ENCODE measurements around the gene THYN1. TPM values are rescaled to one million over a fixed set of nuclear protein-coding genes. Genes with fewer than 3 reads are reported as not detected.

The THYN1 gene
- total and polyA plus RNA-seq, 2 of the 13 experiments (the other 11 are each of a cell fraction or from before 2014, with no cell fraction given), result 36.1 to 87.6 TPM

DNA sequence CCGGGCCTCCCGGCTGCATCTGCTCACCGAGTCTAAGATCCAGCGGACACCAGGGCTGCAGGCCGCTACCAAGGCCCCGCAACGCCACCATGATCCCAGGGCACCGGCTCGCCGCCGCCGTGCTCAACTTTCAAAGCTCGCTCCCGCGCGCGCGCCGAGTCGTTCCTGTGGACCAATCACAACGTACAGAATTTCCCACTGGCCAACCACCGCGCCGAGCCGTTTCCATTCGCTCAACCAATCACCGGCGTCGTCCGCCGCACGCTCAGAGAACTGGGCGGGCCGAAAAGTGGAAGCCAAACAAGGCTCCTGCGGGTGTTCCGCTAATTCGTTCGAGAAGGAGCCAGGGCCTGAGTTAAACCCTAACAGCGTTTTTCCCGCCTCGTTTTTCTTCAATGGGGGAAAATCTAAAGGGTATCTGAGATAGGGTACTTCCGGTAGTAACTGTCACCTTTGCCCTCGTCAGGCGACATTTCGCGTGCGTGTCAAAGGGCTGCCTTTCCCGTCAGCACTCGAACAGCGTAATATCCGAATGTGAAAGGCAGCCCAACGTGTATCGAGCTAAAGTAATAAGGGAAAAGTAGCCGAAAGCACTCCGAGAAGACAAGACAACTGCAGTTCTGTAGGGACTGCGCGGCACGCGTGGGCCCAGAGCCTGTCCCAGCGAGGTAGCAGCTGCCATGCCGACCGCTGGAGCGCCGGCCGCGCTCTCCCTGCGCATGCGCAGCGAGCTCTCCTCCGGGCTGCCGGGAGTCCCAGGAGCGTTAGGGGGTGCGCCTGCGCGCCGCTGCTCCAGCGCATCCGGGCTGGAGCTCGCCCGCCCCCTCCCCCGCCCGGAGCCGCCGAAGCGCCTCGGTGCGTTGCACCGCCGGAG lies 29.1 kb downstream of the THYN1 start, which contains the start of the genes NCAPD3 and VPS26B (continued):
- TF ChIP-seq ZNF510 (CRISPR knock-in tag; IDR thresholded peaks at IDR 0.05; ENCODE audit: low read depth) (no peak), ZNF331 (CRISPR knock-in tag; IDR thresholded peaks at IDR 0.05) (no peak), ZNF883 (CRISPR knock-in tag; IDR thresholded peaks at IDR 0.05; ENCODE audit: not compliant biosample characterization) (no peak), FOXP1 (IDR thresholded peaks at IDR 0.05) (no peak), FOXP1 (CRISPR knock-in tag; IDR thresholded peaks at IDR 0.05) (no peak), KLF9 (CRISPR knock-in tag; IDR thresholded peaks at IDR 0.05; ENCODE audit: low read depth) (no peak), FOSL1 (CRISPR knock-in tag; IDR thresholded peaks at IDR 0.05; ENCODE audit: borderline replicate concordance) (no peak), ZNF614 (CRISPR knock-in tag; IDR thresholded peaks at IDR 0.05; ENCODE audit: borderline replicate concordance) (peak; percentile 53; the same call in 1 of the 2 replicates), ZNF101 (CRISPR knock-in tag; IDR thresholded peaks at IDR 0.05; ENCODE audit: borderline replicate concordance, low read depth) (no peak), SP2 (CRISPR knock-in tag; IDR thresholded peaks at IDR 0.05) (peak; percentile 88), ZNF382 (CRISPR knock-in tag; IDR thresholded peaks at IDR 0.05; ENCODE audit: borderline replicate concordance) (no peak), ZNF354B (CRISPR knock-in tag; IDR thresholded peaks at IDR 0.05) (no peak), ZNF205 (CRISPR knock-in tag; IDR thresholded peaks at IDR 0.05) (no peak), ZMYM3 (CRISPR knock-in tag; IDR thresholded peaks at IDR 0.05) (no peak; the same call in 1 of the 2 replicates), ZKSCAN5 (CRISPR knock-in tag; IDR thresholded peaks at IDR 0.05) (no peak), SP140L (CRISPR knock-in tag; IDR thresholded peaks at IDR 0.05; ENCODE audit: borderline replicate concordance) (no peak), NR1H2 (CRISPR knock-in tag; IDR thresholded peaks at IDR 0.05; ENCODE audit: borderline replicate concordance, low read depth) (peak; percentile 41; the same call in 1 of the 2 replicates), ZNF549 (CRISPR knock-in tag; IDR thresholded peaks at IDR 0.05) (no peak; the same call in 1 of the 2 replicates), SNAI1 (CRISPR knock-in tag; IDR thresholded peaks at IDR 0.05; ENCODE audit: borderline replicate concordance) (0 out of 2 replicates have a peak, but pooled peaks have one; percentile 76), PTBP1 (IDR thresholded peaks at IDR 0.05; ENCODE audit: low read depth, low read length, poor library complexity, severe bottlenecking) (peak; percentile 74), HHEX (CRISPR knock-in tag; IDR thresholded peaks at IDR 0.05) (no peak), YEATS4 (CRISPR knock-in tag; IDR thresholded peaks at IDR 0.05; ENCODE audit: borderline replicate concordance) (peak; percentile 93), ZNF782 (CRISPR knock-in tag; IDR thresholded peaks at IDR 0.05; ENCODE audit: borderline replicate concordance) (no peak)
- TF ChIP-seq, protein P1, sequence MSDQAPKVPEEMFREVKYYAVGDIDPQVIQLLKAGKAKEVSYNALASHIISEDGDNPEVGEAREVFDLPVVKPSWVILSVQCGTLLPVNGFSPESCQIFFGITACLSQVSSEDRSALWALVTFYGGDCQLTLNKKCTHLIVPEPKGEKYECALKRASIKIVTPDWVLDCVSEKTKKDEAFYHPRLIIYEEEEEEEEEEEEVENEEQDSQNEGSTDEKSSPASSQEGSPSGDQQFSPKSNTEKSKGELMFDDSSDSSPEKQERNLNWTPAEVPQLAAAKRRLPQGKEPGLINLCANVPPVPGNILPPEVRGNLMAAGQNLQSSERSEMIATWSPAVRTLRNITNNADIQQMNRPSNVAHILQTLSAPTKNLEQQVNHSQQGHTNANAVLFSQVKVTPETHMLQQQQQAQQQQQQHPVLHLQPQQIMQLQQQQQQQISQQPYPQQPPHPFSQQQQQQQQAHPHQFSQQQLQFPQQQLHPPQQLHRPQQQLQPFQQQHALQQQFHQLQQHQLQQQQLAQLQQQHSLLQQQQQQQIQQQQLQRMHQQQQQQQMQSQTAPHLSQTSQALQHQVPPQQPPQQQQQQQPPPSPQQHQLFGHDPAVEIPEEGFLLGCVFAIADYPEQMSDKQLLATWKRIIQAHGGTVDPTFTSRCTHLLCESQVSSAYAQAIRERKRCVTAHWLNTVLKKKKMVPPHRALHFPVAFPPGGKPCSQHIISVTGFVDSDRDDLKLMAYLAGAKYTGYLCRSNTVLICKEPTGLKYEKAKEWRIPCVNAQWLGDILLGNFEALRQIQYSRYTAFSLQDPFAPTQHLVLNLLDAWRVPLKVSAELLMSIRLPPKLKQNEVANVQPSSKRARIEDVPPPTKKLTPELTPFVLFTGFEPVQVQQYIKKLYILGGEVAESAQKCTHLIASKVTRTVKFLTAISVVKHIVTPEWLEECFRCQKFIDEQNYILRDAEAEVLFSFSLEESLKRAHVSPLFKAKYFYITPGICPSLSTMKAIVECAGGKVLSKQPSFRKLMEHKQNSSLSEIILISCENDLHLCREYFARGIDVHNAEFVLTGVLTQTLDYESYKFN (CRISPR knock-in tag; conservative IDR thresholded peaks at IDR 0.05), result no peak
- TF ChIP-seq, protein P2, sequence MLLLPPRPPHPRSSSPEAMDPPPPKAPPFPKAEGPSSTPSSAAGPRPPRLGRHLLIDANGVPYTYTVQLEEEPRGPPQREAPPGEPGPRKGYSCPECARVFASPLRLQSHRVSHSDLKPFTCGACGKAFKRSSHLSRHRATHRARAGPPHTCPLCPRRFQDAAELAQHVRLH (CRISPR knock-in tag; IDR thresholded peaks at IDR 0.05; ENCODE audit: borderline replicate concordance, low read depth), result peak; percentile 34; the same call in 1 of the 2 replicates
- TF ChIP-seq, protein P3, sequence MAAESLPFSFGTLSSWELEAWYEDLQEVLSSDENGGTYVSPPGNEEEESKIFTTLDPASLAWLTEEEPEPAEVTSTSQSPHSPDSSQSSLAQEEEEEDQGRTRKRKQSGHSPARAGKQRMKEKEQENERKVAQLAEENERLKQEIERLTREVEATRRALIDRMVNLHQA (CRISPR knock-in tag; IDR thresholded peaks at IDR 0.05), result no peak
- TF ChIP-seq, protein P4, sequence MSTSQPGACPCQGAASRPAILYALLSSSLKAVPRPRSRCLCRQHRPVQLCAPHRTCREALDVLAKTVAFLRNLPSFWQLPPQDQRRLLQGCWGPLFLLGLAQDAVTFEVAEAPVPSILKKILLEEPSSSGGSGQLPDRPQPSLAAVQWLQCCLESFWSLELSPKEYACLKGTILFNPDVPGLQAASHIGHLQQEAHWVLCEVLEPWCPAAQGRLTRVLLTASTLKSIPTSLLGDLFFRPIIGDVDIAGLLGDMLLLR (CRISPR knock-in tag; IDR thresholded peaks at IDR 0.05), result peak; percentile 92
